D721Med (cell line): Measurements from ENCODE around the gene ULK4.

Experiments
- DNase-seq: peaks from one replicate; pipeline ENCODE4 v3.0.0; 2011; ENCODE audit warnings: low spot score; ENCODE audit not compliant: insufficient read length
- FAIRE-seq: peaks from 2 replicates; lab custom pipeline; 2011; peaks lifted over from hg19 to GRCh38; lab: Jason Lieb, UNC
- TF ChIP-seq, protein P1 (sequence below): IDR thresholded peaks from 2 replicates; pipeline ENCODE4 v1.5.1; 2012; ENCODE audit warnings: mild to moderate bottlenecking, control low read depth; ENCODE audit not compliant: insufficient read depth; ENCODE audit errors: missing control alignments

ULK4 gene

GRCh38 chr3:41975416-41976103 is 13.7 kb upstream of the ULK4 start:
- FAIRE-seq = no peak
- TF ChIP-seq, protein P1, sequence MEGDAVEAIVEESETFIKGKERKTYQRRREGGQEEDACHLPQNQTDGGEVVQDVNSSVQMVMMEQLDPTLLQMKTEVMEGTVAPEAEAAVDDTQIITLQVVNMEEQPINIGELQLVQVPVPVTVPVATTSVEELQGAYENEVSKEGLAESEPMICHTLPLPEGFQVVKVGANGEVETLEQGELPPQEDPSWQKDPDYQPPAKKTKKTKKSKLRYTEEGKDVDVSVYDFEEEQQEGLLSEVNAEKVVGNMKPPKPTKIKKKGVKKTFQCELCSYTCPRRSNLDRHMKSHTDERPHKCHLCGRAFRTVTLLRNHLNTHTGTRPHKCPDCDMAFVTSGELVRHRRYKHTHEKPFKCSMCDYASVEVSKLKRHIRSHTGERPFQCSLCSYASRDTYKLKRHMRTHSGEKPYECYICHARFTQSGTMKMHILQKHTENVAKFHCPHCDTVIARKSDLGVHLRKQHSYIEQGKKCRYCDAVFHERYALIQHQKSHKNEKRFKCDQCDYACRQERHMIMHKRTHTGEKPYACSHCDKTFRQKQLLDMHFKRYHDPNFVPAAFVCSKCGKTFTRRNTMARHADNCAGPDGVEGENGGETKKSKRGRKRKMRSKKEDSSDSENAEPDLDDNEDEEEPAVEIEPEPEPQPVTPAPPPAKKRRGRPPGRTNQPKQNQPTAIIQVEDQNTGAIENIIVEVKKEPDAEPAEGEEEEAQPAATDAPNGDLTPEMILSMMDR = no peak
- no peak for DNase-seq

DNA sequence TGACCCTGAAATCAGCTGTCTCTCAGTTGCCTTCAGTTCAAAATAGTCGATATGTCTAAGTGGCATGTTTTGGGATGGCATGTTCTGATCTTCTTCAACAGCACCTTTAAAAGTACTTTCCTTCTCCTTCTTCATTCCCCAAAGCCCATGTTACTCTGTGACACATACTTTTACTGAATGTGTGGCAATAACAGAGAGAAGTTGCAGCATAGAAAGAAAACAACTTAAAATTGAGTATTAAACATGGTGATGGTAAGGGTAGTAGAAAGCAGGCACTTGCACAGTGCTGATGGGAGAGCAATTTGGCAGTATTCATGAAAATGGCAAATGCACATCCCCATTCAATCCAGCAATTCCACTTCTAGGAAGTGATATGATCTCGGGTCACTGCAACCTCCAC is 12.3 kb upstream of the ULK4 start:
- DNase-seq (no peak), FAIRE-seq (no peak)
- TF ChIP-seq, protein P1 = no peak

DNA sequence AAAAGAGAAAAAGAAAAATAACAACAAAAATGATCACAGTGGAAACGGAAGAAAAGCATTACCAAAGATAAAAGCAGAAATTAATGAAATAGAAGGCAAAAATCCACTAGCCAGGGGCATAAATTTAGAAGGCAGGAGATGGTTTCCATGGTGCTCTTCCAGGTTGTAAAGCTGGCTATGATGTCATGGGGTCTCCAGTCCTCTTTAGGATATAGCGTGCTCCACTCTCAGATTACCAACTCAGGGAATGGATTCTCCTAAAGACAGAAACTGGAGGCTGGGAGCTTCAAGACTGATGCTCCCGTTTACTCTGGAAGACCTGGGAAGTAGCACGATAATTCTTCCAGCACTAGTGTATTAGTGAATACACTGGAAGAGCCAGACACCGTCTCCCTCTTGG is 10.9 kb upstream of the ULK4 start:
- FAIRE-seq (no peak), DNase-seq (no peak)

DNA sequence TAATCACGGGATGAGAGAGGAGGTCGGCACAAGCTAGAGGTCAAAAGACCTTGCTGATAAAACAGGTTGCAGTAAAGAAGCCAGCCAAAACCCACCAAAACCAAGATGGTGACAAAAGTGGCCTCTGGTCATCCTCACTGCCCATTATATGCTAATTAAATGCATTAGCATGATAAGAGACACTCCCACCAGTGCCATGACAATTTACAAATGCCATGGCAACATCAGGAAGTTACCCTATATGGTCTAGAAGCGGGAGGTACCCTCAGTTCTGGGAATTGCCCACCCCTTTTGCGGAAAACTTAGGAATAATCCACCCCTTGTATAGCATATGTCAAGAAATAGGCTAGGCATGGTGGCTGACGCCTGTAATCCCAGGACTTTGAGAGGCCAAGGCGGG is 4.3 kb upstream of the ULK4 start:
- no peak for FAIRE-seq
- no peak for DNase-seq
- TF ChIP-seq, protein P1 = no peak

More for the DNA sequence above, 10.9 kb upstream of the ULK4 start:
- TF ChIP-seq, protein P1 = no peak

DNA sequence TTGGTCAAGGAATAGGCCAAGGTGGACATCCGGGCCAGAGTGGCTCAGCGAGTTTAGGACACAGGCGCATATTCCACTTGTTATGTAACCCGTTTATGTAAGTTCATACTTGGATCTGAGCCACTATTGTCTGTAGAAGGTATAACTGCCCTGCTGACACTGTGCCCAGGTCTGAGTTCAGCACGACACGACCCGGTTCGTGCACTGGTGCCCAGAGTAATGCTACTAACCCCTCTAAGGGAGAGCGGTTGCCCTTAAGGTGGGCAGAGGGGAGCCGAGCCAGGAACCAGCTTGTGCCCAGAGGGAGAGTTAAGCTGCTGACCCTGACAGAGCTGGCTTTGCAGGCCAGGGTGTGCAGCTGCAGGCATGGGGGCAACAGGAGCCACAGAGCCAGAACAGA is 1.9 kb upstream of the ULK4 start:
- FAIRE-seq = no peak
- TF ChIP-seq, protein P1 = no peak
- DNase-seq = no peak

GRCh38 chr3:41960826-41961750 is 815 bp downstream of the ULK4 start:
- DNase-seq (no peak), FAIRE-seq (no peak)
- TF ChIP-seq, protein P1 = no peak
